ENCODE data around the gene COMP.

Gene COMP

DNA sequence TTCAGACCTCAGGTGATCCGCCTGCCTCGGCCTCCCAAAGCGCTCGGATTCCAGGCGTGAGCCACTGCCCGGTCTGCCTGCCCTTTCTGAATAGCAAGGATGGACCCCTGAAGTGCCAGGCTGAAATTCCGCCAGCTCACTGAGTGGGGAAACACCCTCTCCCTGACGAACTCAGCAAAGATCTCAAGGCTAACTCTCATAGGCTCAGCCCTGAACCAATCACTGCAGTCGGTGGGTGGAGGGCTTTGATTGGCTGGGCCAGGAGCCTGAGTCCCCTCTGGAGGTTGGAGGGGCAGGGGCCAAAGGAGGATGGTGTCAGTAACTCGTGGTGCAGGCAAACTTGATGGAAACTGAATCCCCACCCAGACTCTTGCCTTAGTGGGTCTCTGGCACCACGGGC lies 11.2 kb upstream of the COMP start:
- DNase-seq (ENCODE audit: low read depth), result no peak
- TF ChIP-seq, protein P1, sequence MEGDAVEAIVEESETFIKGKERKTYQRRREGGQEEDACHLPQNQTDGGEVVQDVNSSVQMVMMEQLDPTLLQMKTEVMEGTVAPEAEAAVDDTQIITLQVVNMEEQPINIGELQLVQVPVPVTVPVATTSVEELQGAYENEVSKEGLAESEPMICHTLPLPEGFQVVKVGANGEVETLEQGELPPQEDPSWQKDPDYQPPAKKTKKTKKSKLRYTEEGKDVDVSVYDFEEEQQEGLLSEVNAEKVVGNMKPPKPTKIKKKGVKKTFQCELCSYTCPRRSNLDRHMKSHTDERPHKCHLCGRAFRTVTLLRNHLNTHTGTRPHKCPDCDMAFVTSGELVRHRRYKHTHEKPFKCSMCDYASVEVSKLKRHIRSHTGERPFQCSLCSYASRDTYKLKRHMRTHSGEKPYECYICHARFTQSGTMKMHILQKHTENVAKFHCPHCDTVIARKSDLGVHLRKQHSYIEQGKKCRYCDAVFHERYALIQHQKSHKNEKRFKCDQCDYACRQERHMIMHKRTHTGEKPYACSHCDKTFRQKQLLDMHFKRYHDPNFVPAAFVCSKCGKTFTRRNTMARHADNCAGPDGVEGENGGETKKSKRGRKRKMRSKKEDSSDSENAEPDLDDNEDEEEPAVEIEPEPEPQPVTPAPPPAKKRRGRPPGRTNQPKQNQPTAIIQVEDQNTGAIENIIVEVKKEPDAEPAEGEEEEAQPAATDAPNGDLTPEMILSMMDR (conservative IDR thresholded peaks at IDR 0.05; ENCODE audit: low read length), result no peak
- no peak overlapping the region for H3K4me3 ChIP-seq (ENCODE audit: low read length)

DNA sequence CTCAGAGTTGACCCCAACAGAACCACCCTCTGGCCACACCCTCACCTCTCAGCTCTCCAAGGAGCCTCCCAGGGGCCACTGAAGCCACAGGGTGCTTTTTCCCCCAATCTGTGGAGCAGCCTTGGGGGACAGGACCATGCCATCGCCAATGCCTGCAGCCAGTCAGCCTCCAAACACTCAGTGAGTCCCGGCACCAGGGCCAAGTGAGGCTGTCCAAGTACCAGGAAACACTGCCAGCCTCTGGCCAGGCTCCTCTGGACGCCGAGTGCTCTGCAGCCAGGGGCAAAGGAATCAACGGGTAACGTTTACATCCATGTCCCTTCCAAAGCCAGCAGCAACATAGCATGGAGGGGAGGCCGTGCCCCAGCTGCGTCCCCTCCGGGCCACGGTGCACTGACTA lies 9.5 kb upstream of the COMP start:
- no peak for DNase-seq (ENCODE audit: low read depth)
- no peak overlapping the region for H3K4me3 ChIP-seq (ENCODE audit: low read length)
- TF ChIP-seq, protein P1 (conservative IDR thresholded peaks at IDR 0.05; ENCODE audit: low read length), result no peak

DNA sequence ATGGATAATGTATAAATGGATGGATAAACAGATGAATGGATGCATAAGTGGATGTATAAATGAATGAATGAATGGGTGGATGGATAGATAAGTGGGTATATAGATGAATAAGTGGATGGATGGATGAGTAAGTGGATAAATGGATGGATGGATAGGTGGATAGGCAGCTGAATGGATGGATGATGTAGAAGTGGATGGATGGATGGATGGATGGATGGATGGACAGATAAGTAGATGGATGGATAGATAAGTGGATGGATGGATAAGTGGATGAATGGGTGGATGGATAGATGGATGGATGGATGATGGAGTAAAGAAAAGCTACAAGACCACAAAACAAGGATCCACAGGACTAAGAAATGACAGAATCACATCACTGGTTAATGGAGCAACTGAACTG lies 9.0 kb upstream of the COMP start:
- TF ChIP-seq, protein P1 (conservative IDR thresholded peaks at IDR 0.05; ENCODE audit: low read length), result no peak
- DNase-seq (ENCODE audit: low read depth), result no peak
- no peak overlapping the region for H3K4me3 ChIP-seq (ENCODE audit: low read length)

DNA sequence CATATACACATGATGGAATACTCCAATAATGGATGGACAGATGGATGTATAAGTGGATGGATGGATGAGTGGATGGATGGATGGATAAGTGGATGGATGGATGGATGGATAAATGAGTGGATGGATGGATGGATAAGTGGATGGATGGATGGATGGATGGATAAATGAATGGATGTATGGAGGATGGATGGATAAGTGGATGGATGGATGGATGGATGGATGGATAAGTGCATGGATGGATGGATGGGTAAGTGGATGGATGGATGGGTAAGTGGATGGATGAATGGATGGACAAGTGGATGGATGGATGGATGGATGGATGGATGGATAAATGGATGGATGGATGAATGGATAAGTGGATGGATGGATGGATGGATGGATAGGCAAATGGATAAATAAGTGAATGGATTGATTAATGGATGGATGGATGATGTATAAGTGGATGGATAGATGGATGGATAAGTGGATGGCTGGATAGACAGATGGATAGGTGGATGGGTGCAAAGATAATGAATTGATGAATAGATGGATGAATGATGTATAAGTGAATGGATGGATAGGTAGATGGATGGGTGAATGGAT lies 8.4 kb upstream of the COMP start:
- TF ChIP-seq, protein P1 (conservative IDR thresholded peaks at IDR 0.05; ENCODE audit: low read length), result no peak
- H3K4me3 ChIP-seq (ENCODE audit: low read length), result no peak overlapping the region
- no peak for DNase-seq (ENCODE audit: low read depth)

DNA sequence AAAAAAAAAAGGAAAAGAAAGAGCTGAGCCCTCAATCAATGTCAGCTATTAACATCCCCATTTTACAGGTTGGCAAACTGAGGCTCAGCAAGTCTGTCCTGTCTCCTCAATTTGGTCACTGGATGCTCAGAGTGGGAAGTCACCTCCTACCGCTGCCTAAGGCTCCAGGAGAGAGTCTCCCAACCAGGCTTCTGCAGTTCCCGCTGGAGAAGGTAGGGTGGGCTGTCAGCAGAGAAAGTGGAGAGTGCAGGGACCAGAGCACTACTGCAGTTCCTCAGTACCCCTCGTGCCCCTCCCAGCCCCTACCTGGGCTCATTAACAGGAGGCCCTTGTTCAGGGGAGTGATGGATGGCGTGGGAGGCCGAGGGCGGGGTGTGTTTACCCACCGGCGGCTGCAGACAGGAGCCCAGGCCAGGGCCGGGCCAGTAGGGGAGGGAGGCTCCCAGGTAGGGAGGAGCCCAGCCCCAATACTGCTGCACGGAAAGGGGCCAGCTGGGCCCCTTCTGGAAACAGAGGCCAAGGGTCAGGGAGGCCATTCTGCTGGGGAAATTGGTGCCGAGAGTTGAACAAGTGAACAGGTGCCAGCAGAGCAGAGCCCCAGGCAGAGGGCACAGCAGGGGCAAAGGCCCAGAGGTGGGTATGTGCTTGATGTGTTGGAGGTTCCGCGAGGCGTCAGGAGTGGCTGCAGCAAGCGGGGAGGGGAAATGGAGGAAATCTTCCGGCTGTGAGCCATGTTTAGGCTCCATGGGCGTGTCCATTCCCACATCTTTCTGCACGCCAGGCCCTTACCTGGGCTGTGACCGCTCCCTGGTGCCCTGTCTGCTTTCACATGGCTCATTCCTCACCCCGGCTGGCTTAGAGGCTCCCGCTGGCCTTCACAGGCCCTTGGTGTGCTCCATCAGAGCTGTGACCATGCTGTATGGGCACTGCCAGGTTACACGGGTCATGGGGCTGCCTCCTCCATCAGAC lies 7.6 kb upstream of the COMP start:
- no peak for DNase-seq (ENCODE audit: low read depth)
- no peak overlapping the region for H3K4me3 ChIP-seq (ENCODE audit: low read length)
- TF ChIP-seq, protein P1 (conservative IDR thresholded peaks at IDR 0.05; ENCODE audit: low read length), result no peak

DNA sequence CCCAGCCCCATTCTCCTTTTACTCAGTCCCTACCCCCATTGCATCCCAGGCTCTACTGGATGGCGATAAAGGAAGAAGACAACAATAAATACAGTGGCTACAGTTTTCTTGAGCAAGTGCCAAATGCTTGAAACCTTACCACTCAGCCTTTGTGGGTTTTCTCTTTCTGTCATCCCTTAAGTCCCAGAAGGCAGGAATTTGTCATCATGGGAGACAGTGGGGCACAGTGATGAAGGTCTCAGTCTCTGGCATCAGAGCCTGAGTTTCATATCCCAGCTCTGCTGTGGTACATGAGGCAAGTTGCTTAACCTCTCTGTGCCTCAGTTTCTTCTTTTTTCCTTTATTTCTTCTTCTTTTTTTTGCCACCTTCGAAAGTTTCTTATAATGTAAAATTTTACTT lies 5.1 kb upstream of the COMP start:
- TF ChIP-seq, protein P1 (conservative IDR thresholded peaks at IDR 0.05; ENCODE audit: low read length), result no peak
- no peak for DNase-seq (ENCODE audit: low read depth)
- H3K4me3 ChIP-seq (ENCODE audit: low read length), result no peak overlapping the region

DNA sequence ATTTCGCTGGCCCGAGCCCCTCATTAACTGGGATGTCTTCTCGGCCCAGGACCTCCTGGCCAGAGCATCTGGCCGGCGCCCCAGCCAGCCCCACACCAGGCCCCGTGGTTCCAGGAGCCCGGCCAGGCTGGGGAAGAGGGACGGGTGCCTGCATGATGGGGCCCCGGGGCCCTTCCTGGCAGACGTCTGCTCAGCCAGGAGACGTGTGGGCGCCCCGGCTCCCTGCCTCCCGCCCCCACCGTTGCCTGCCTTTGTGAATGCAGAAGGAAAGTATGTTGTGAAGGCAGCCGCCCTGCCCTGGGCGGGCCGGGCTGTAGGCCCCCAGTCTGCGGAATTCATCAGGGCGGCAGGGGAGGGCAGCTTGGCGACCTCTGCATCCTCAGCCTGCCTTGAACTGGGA lies 4.4 kb upstream of the COMP start:
- TF ChIP-seq, protein P1 (conservative IDR thresholded peaks at IDR 0.05; ENCODE audit: low read length), result no peak
- peak; percentile 42 for DNase-seq (ENCODE audit: low read depth)
- H3K4me3 ChIP-seq (ENCODE audit: low read length), result no peak overlapping the region

Measured in AG10803 (cell line).